ENCODE measurements around the gene PLCG2. TPM values are rescaled to one million over a fixed set of nuclear protein-coding genes. Genes with fewer than 3 reads are reported as not detected.

The PLCG2 gene
- total and polyA plus RNA-seq, 2 of the 8 experiments (the other 6 are each of a cell fraction or from before 2014, with no cell fraction given) = 6.1 to 6.9 TPM

DNA sequence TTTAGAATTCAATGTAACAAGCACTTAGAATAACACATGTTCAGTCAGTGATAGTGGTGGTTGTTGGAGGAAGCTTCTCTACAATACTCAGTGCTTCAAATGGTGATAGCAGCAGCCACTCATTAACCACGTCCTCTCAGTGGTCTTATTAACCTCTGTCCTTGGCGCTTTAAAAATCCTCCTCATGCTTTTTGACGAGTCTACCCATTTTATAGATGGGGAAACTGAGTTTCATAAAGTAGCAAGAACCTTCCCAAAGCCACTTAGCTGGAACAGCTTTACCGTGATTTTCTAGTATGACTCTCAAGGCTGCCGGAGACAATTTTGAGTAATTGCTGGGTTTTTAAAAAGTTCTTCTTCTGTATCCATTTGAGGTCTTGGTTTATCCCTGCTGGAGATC, 47.4 kb downstream of the PLCG2 start:
- Histone ChIP-seq H2BK5ac (ENCODE audit: low read depth, low read length) (no peak overlapping the region), H2AK5ac (ENCODE audit: low read depth, low read length) (no peak overlapping the region), H3K9me3 (ENCODE audit: insufficient read depth in 2 of 2, low read depth in 1 of 2, low read length in 1 of 2) (no peaks in the 10 kb centered on the region), H3K36me3 (ENCODE audit: control insufficient read depth in 2 of 4, insufficient read depth in 4 of 4, low read length in 3 of 4) (no peaks in the 10 kb centered on the region), H3K18ac (ENCODE audit: extremely low read depth, low read length) (no peak overlapping the region), H3K4me2 (ENCODE audit: insufficient read depth in 1 of 2, low read depth in 2 of 2, low read length in 2 of 2) (no peak overlapping the region), H3K23me2 (ENCODE audit: low read depth, low read length) (no peaks in the 10 kb centered on the region), H3K27ac (ENCODE audit: low read depth, low read length) (no peak overlapping the region), H4K20me1 (replicated peaks in 1 of 2; ENCODE audit: control insufficient read depth in 1 of 2, insufficient read depth in 2 of 2, low read length in 2 of 2) (no peaks in the 10 kb centered on the region), H3K4ac (replicated peaks; ENCODE audit: insufficient read length, low read depth, low read length) (no peak overlapping the region), H3K9ac (replicated peaks in 1 of 4; ENCODE audit: extremely low read depth in 1 of 4, low read depth in 3 of 4, low read length in 3 of 4) (no peak overlapping the region), H3K56ac (replicated peaks; ENCODE audit: insufficient read length, low read depth, low read length) (no peak overlapping the region), H3K79me1 (ENCODE audit: low read depth, low read length) (no peaks in the 10 kb centered on the region), H4K8ac (ENCODE audit: extremely low read depth, insufficient read depth, low read length) (no peak overlapping the region), H3K23ac (ENCODE audit: insufficient read length) (no peak overlapping the region), H2BK12ac (ENCODE audit: low read depth, low read length) (no peak overlapping the region), H3K4me3 (ENCODE audit: extremely low read depth in 1 of 4, insufficient read depth in 2 of 4, low read depth in 3 of 4, low read length in 4 of 4) (no peak overlapping the region), H2BK120ac (replicated peaks; ENCODE audit: low read depth, low read length) (no peak overlapping the region), H2BK15ac (ENCODE audit: low read length) (no peak overlapping the region), H2AFZ (ENCODE audit: low read length) (no peak overlapping the region), H3K27me3 (replicated peaks in 1 of 4; ENCODE audit: control insufficient read depth in 3 of 4, extremely low read depth in 1 of 4, insufficient read depth in 3 of 4, low read length in 3 of 4) (no peaks in the 10 kb centered on the region), H4K91ac (replicated peaks; ENCODE audit: insufficient read length, low read length) (no peak overlapping the region), H3K4me1 (replicated peaks in 1 of 4; ENCODE audit: control insufficient read depth in 3 of 4, insufficient read depth in 4 of 4, low read length in 3 of 4) (peaks cover 0 to 8% (median 1%) of the 10 kb centered on the region in 4 experiments; a peak in 2 of 7 replicates), H3K79me2 (ENCODE audit: control insufficient read depth in 1 of 2, insufficient read depth in 2 of 2, low read length in 2 of 2) (no peaks in the 10 kb centered on the region), H2BK20ac (ENCODE audit: low read length) (no peak overlapping the region), H4K5ac (ENCODE audit: insufficient read length, low read depth, low read length) (no peak overlapping the region), H3K14ac (ENCODE audit: insufficient read length) (no peak overlapping the region)
- POLR2A ChIA-PET (ENCODE audit: partially characterized antibody) = no interaction called here
- FAIRE-seq = no peak
- WGBS, 2 experiments (ENCODE audit: extremely low coverage in 1 of 2, insufficient coverage in 1 of 2, insufficient read length in 1 of 2, insufficient replicate concordance in 2 of 2, low coverage in 1 of 2, low lambda C conversion rate in 2 of 2, missing lambda C conversion rate in 1 of 2) = 88% methylated on average over 5 of the region's 5 CpGs; no CpG with 5 or more reads in 1 of the 2 experiments
- DNase-seq (ENCODE audit: low read depth in 1 of 2, low spot score in 2 of 2) = no peak
- CTCF ChIA-PET (ENCODE audit: partially characterized antibody) = interaction anchor here (1.0 to 1.2 kb wide), 2 partner anchors 17 to 97 kb away, joined by 3 read pairs; no protein-coding TSS in a partner anchor
- TF ChIP-seq NRF1 (IDR thresholded peaks at IDR 0.05; ENCODE audit: low read depth, low read length) (no peak), SP4 (IDR thresholded peaks at IDR 0.05; ENCODE audit: low read length) (no peak), NANOG (IDR thresholded peaks at IDR 0.05; ENCODE audit: insufficient read depth, low read depth, low read length, poor library complexity, severe bottlenecking) (no peak), SP1 (IDR thresholded peaks at IDR 0.05; ENCODE audit: low read depth, low read length) (no peak), RBBP5 (IDR thresholded peaks at IDR 0.05; ENCODE audit: borderline replicate concordance, low read depth, low read length) (no peak), CBX5 (IDR thresholded peaks at IDR 0.05; ENCODE audit: low read depth, low read length) (no peak), CHD2 (IDR thresholded peaks at IDR 0.05; ENCODE audit: low read length) (no peak), RXRA (IDR thresholded peaks at IDR 0.05; ENCODE audit: insufficient read depth, low read depth, low read length) (no peak), RNF2 (IDR thresholded peaks at IDR 0.05; ENCODE audit: borderline replicate concordance, low read depth, low read length, missing control alignments, poor library complexity, severe bottlenecking) (no peak), TAF1 (IDR thresholded peaks at IDR 0.05; ENCODE audit: low read depth, low read length) (no peak), MAFK (IDR thresholded peaks at IDR 0.05; ENCODE audit: low read depth, low read length) (no peak)
